SK-N-SH treated with all-trans-retinoic acid at 6 μM for 48 hours (cell line): ENCODE results near the gene USP12.

Experiments
- ATAC-seq: fragments of 200-7000 bp; cut with Tn5 transposase; 3 replicates; pipeline ENCODE4 v1.9.1; 2020; ENCODE audit warnings: mild to moderate bottlenecking, moderate library complexity
- ARNTL ChIP-seq: fragments of 450-650 bp; formaldehyde crosslinking; IDR thresholded peaks from 2 replicates; pipeline ENCODE4 v1.5.0; 2020; ENCODE audit warnings: low read depth, mild to moderate bottlenecking, moderate library complexity, borderline replicate concordance
- BACH2 ChIP-seq: fragments of 250-450 bp; sonication (Bioruptor Pico); IDR thresholded peaks from 2 replicates; pipeline ENCODE4 v1.9.0; 2021; ENCODE audit warnings: mild to moderate bottlenecking, borderline replicate concordance
- CSDC2 ChIP-seq: fragments of 250-450 bp; sonication (Bioruptor Pico); IDR thresholded peaks from 2 replicates; pipeline ENCODE4 v1.5.0; 2020; ENCODE audit warnings: mild to moderate bottlenecking, moderate library complexity
- ESRRG ChIP-seq: fragments of 250-450 bp; sonication (Bioruptor Pico); IDR thresholded peaks from 2 replicates; pipeline ENCODE4 v1.6.1; 2021; ENCODE audit warnings: mild to moderate bottlenecking
- GLIS3 ChIP-seq: fragments of 250-450 bp; sonication (Bioruptor Pico); IDR thresholded peaks from 2 replicates; pipeline ENCODE4 v1.5.0; 2020; ENCODE audit warnings: mild to moderate bottlenecking, moderate library complexity
- ISL1 ChIP-seq: fragments of 250-450 bp; sonication (Bioruptor Pico); IDR thresholded peaks from 2 replicates; pipeline ENCODE4 v2.1.2; 2022; ENCODE audit warnings: mild to moderate bottlenecking, moderate library complexity
- OSR1 ChIP-seq: fragments of 250-450 bp; sonication (Bioruptor Pico); IDR thresholded peaks from 2 replicates; pipeline ENCODE4 v1.8.0; 2022; ENCODE audit warnings: moderate library complexity, mild to moderate bottlenecking, inconsistent platforms
- PATZ1 ChIP-seq: fragments of 250-450 bp; sonication (Bioruptor Pico); IDR thresholded peaks from 2 replicates; pipeline ENCODE4 v1.8.0; 2020; ENCODE audit warnings: mild to moderate bottlenecking, moderate library complexity, borderline replicate concordance
- PPARA ChIP-seq: fragments of 250-450 bp; sonication (Bioruptor Pico); IDR thresholded peaks from 2 replicates; pipeline ENCODE4 v1.5.0; 2020; ENCODE audit warnings: mild to moderate bottlenecking, borderline replicate concordance
- RARB ChIP-seq: fragments of 250-450 bp; sonication (Bioruptor Pico); IDR thresholded peaks from 2 replicates; pipeline ENCODE4 v1.8.0; 2021; ENCODE audit warnings: mild to moderate bottlenecking, moderate library complexity
- SNAI2 ChIP-seq: fragments of 250-450 bp; sonication (Bioruptor Pico); IDR thresholded peaks from 2 replicates; pipeline ENCODE4 v1.5.0; 2020; ENCODE audit warnings: mild to moderate bottlenecking, moderate library complexity
- TCF4 ChIP-seq: fragments of 250-450 bp; sonication (Bioruptor Pico); IDR thresholded peaks from 2 replicates; pipeline ENCODE4 v1.8.0; 2021; ENCODE audit warnings: mild to moderate bottlenecking, moderate library complexity, borderline replicate concordance
- TOX ChIP-seq: fragments of 250-450 bp; sonication (Bioruptor Pico); IDR thresholded peaks from 2 replicates; pipeline ENCODE4 v1.8.0; 2021; ENCODE audit warnings: mild to moderate bottlenecking, moderate library complexity, borderline replicate concordance
- ZFP3 ChIP-seq: fragments of 250-450 bp; sonication (Bioruptor Pico); IDR thresholded peaks from 2 replicates; pipeline ENCODE4 v1.5.0; 2020; ENCODE audit warnings: mild to moderate bottlenecking, moderate library complexity
- ZFP30 ChIP-seq: fragments of 450-650 bp; formaldehyde crosslinking; IDR thresholded peaks from 2 replicates; pipeline ENCODE4 v1.5.0; 2022; ENCODE audit warnings: mild to moderate bottlenecking, moderate library complexity
- ZNF565 ChIP-seq: fragments of 450-650 bp; formaldehyde crosslinking; conservative IDR thresholded peaks from 2 replicates; pipeline ENCODE4 v1.5.0; 2020; ENCODE audit warnings: low read depth, mild to moderate bottlenecking, moderate library complexity
- ZNF8 ChIP-seq: fragments of 450-650 bp; formaldehyde crosslinking; IDR thresholded peaks from 2 replicates; pipeline ENCODE4 v1.5.0; 2020; ENCODE audit warnings: mild to moderate bottlenecking, moderate library complexity
- TF ChIP-seq, protein P1 (sequence below): fragments of 250-450 bp; sonication (Bioruptor Pico); IDR thresholded peaks from 2 replicates; pipeline ENCODE4 v1.5.1; 2021; ENCODE audit warnings: mild to moderate bottlenecking, moderate library complexity
- TF ChIP-seq, protein P2 (sequence below): fragments of 250-450 bp; sonication (Bioruptor Pico); IDR thresholded peaks from 2 replicates; pipeline ENCODE4 v1.5.0; 2020; ENCODE audit warnings: mild to moderate bottlenecking, moderate library complexity
- TF ChIP-seq, protein P3 (sequence below): fragments of 250-450 bp; sonication (Bioruptor Pico); IDR thresholded peaks from 2 replicates; pipeline ENCODE4 v1.8.0; 2021; ENCODE audit warnings: low read depth, mild to moderate bottlenecking, moderate library complexity, borderline replicate concordance

Gene USP12

GRCh38 chr13:27172495-27172842 is 858 bp upstream of the USP12 start:
- peak; percentile 34 for ATAC-seq
- TF ChIP-seq CSDC2 (CRISPR knock-in tag) (no peak), TCF4 (CRISPR knock-in tag) (no peak), ZNF565 (no peak), GLIS3 (no peak), ISL1 (CRISPR knock-in tag) (no peak)
- TF ChIP-seq, protein P1, sequence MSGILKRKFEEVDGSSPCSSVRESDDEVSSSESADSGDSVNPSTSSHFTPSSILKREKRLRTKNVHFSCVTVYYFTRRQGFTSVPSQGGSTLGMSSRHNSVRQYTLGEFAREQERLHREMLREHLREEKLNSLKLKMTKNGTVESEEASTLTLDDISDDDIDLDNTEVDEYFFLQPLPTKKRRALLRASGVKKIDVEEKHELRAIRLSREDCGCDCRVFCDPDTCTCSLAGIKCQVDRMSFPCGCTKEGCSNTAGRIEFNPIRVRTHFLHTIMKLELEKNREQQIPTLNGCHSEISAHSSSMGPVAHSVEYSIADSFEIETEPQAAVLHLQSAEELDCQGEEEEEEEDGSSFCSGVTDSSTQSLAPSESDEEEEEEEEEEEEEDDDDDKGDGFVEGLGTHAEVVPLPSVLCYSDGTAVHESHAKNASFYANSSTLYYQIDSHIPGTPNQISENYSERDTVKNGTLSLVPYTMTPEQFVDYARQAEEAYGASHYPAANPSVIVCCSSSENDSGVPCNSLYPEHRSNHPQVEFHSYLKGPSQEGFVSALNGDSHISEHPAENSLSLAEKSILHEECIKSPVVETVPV (CRISPR knock-in tag), result no peak
- TF ChIP-seq, all 23 proteins: peak for 0

GRCh38 chr13:27171827-27172494 is 350 bp upstream of the USP12 start:
- TF ChIP-seq GLIS3, result no peak
- TF ChIP-seq, protein P2, sequence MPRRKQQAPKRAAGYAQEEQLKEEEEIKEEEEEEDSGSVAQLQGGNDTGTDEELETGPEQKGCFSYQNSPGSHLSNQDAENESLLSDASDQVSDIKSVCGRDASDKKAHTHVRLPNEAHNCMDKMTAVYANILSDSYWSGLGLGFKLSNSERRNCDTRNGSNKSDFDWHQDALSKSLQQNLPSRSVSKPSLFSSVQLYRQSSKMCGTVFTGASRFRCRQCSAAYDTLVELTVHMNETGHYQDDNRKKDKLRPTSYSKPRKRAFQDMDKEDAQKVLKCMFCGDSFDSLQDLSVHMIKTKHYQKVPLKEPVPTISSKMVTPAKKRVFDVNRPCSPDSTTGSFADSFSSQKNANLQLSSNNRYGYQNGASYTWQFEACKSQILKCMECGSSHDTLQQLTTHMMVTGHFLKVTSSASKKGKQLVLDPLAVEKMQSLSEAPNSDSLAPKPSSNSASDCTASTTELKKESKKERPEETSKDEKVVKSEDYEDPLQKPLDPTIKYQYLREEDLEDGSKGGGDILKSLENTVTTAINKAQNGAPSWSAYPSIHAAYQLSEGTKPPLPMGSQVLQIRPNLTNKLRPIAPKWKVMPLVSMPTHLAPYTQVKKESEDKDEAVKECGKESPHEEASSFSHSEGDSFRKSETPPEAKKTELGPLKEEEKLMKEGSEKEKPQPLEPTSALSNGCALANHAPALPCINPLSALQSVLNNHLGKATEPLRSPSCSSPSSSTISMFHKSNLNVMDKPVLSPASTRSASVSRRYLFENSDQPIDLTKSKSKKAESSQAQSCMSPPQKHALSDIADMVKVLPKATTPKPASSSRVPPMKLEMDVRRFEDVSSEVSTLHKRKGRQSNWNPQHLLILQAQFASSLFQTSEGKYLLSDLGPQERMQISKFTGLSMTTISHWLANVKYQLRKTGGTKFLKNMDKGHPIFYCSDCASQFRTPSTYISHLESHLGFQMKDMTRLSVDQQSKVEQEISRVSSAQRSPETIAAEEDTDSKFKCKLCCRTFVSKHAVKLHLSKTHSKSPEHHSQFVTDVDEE (CRISPR knock-in tag), result 0 out of 2 replicates have a peak, but pooled peaks have one; percentile 28
- 0 out of 2 replicates have a peak, but pooled peaks have one; percentile 31 for TF ChIP-seq ZFP3 (CRISPR knock-in tag)
- TF ChIP-seq, all 23 proteins: peak for 2

DNA sequence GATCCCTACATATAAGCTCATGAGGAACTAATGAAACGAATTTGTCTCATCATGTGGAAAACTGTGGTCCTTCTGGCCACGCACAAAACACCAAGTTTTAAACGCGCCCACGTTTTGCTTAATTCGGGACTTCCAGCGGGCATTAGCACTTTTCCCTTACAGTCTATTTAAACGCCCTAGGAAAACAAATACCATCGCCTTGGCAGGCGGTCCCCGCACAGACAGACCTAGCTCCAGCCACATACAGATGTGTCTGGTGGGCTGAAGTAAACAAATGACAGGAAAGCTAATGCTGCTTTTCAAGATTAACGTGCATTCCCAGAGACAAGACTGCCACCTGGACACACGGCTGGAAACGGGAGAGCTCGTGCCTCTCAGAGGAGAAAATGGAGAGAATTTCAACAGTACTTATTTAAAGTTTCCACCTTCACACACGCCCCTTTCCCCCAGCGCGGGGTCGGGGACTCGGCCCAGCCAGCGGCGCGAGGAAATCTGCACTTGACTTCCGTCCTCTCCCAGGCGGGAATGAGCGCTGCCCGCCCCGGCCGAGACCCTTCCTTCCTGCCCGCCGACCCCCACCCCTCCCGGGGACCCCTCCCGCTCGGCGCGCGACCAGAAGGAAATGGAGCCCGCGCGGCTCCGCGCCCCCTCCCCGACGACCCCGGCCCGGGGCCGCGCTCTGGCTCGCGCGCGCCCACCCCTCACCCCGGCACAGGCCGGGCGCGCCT is 931 bp downstream of the USP12 start:
- no peak for TF ChIP-seq ESRRG (CRISPR knock-in tag)
- TF ChIP-seq, all 23 proteins: peak for 0
- peak; percentile 1 for ATAC-seq

More at GRCh38 chr13:27171827-27172494, 350 bp upstream of the USP12 start:
- ATAC-seq, result peak; percentile 97

GRCh38 chr13:27170221-27170515 is 1.4 kb downstream of the USP12 start:
- peak; percentile 15; the same call in 2 of the 3 replicates for ATAC-seq
- TF ChIP-seq OSR1 (CRISPR knock-in tag) (no peak), TOX (CRISPR knock-in tag) (no peak), ZFP3 (CRISPR knock-in tag) (no peak), BACH2 (no peak), GLIS3 (no peak), ZNF565 (no peak), ZFP30 (CRISPR knock-in tag) (no peak), ZNF8 (CRISPR knock-in tag) (no peak), ARNTL (CRISPR knock-in tag) (no peak), CSDC2 (CRISPR knock-in tag) (no peak), SNAI2 (CRISPR knock-in tag) (no peak), ISL1 (CRISPR knock-in tag) (no peak), RARB (CRISPR knock-in tag) (no peak), PPARA (CRISPR knock-in tag) (no peak), PATZ1 (no peak)
- TF ChIP-seq, protein P2 (CRISPR knock-in tag), result no peak
- TF ChIP-seq, protein P3, sequence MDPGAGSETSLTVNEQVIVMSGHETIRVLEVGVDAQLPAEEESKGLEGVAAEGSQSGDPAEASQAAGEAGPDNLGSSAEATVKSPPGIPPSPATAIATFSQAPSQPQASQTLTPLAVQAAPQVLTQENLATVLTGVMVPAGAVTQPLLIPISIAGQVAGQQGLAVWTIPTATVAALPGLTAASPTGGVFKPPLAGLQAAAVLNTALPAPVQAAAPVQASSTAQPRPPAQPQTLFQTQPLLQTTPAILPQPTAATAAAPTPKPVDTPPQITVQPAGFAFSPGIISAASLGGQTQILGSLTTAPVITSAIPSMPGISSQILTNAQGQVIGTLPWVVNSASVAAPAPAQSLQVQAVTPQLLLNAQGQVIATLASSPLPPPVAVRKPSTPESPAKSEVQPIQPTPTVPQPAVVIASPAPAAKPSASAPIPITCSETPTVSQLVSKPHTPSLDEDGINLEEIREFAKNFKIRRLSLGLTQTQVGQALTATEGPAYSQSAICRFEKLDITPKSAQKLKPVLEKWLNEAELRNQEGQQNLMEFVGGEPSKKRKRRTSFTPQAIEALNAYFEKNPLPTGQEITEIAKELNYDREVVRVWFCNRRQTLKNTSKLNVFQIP (CRISPR knock-in tag), result no peak
- TF ChIP-seq, protein P1 (CRISPR knock-in tag), result no peak
